ENCODE measurements around the gene NMUR2.
A peak's percentile ranks its signal among the peaks of the same experiment; 100 is the strongest.

NMUR2 gene

DNA sequence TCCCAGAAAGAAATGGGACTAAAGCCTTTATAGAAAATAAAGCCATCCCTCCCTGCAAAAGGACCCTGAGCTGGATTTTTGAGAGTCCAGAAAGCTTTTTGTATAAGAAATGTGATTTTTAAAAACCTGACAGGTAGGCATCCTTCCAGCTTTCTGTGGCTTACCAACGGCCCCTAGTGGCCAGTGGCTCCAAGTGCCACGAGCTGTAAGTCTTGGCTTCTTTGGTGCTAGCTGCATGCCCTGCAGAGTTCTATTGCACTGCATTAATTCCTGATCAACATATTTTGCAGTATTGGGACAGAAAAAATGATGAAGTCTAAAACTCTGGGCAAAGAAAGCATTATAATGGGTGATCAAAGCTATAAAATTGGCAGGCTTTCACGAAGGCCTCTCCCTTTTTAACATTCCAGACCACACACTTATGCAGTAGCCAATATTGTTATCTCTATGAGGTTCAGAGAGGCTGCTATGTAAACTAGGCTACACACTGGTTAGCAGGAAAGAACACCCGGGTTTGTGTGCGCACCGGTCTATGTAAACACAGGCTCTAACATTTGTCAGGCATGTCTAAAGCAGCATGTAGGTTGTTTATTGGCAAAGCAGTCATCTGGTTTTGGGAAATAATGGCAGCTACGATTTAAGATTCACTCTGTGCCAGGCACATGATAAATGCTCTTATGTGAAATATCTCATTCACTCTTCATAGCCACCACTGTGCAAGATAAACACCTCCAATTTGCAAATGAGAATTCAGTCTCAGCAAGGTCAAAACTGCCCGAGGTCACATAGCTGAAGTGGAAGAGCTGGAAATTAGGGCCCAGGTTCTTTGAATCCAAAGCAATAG is 55.2 kb downstream of the NMUR2 start:
- no peaks in the 10 kb centered on the region for H3K9me3 ChIP-seq (ENCODE audit: insufficient read depth, low read length)
- no peaks in the 10 kb centered on the region for H3K79me2 ChIP-seq (ENCODE audit: low read length)
- no peak overlapping the region for H3K4me2 ChIP-seq (ENCODE audit: low read length)
- H3K4me1 ChIP-seq (ENCODE audit: low read length): no peaks in the 10 kb centered on the region
- H3K4me3 ChIP-seq (ENCODE audit: low read length): no peak overlapping the region
- H3K27ac ChIP-seq (ENCODE audit: low read length): no peak overlapping the region
- no peak overlapping the region for H3K9ac ChIP-seq (ENCODE audit: low read length)
- no peak overlapping the region for H2AFZ ChIP-seq (ENCODE audit: low read depth, low read length)
- no peaks in the 10 kb centered on the region for H3K27me3 ChIP-seq (ENCODE audit: low read depth, low read length)
- H3K36me3 ChIP-seq (replicated peaks; ENCODE audit: low read depth, low read length): no peaks in the 10 kb centered on the region
- TF ChIP-seq EZH2phosphoT487 (IDR thresholded peaks at IDR 0.05; ENCODE audit: low read depth): no peak
- TF ChIP-seq, protein P1, sequence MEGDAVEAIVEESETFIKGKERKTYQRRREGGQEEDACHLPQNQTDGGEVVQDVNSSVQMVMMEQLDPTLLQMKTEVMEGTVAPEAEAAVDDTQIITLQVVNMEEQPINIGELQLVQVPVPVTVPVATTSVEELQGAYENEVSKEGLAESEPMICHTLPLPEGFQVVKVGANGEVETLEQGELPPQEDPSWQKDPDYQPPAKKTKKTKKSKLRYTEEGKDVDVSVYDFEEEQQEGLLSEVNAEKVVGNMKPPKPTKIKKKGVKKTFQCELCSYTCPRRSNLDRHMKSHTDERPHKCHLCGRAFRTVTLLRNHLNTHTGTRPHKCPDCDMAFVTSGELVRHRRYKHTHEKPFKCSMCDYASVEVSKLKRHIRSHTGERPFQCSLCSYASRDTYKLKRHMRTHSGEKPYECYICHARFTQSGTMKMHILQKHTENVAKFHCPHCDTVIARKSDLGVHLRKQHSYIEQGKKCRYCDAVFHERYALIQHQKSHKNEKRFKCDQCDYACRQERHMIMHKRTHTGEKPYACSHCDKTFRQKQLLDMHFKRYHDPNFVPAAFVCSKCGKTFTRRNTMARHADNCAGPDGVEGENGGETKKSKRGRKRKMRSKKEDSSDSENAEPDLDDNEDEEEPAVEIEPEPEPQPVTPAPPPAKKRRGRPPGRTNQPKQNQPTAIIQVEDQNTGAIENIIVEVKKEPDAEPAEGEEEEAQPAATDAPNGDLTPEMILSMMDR (IDR thresholded peaks at IDR 0.05; ENCODE audit: low read depth, low read length): peak; percentile 69
- no peaks in the 10 kb centered on the region for H4K20me1 ChIP-seq (ENCODE audit: insufficient read depth, low read length)
